SK-N-SH (cell line): ENCODE data around the gene LMOD3. TPM values are rescaled to one million over a fixed set of nuclear protein-coding genes. Genes with fewer than 3 reads are reported as not detected.
A peak's percentile ranks its signal among the peaks of the same experiment; 100 is the strongest.

Source experiments
- CTCF ChIA-PET: fragments of 300-600, 350-600 bp; formaldehyde crosslinking; extraction: SDS; loops from one replicate; lab custom pipeline; 2021; lab: Yijun Ruan, JAX
- POLR2A ChIA-PET: fragments of 350-600 bp; sonication (Branson Sonifier 250); formaldehyde crosslinking; extraction: SDS; loops from one replicate; lab custom pipeline; 2020; ENCODE audit warnings: antibody characterized with exemption, inconsistent platforms; lab: Yijun Ruan, JAX
- DNase-seq: peaks from one replicate; pipeline ENCODE4 v3.0.0; 2012
- H2AFZ ChIP-seq: fragments of 200-600 bp; sonication (generic); 2 replicates; pipeline ENCODE4 v1.8.1; 2016; ENCODE audit warnings: antibody characterized with exemption, mild to moderate bottlenecking, low read depth
- H3F3A ChIP-seq: fragments of 200-600 bp; sonication (generic); replicated peaks from 2 replicates; pipeline ENCODE3; 2016; ENCODE audit warnings: antibody characterized with exemption, mild to moderate bottlenecking; ENCODE audit not compliant: insufficient read depth
- H3K27ac ChIP-seq, 2 experiments: fragments of 200-500 bp in 1 of 2; fragments of 200-600 bp in 1 of 2; sonication (Bioruptor generic) in 1 of 2; sonication (generic), shearing (Covaris generic) in 1 of 2; 2 replicates each; pipeline versions ENCODE4 v1.5.1 to v1.6.1; 2014 to 2016; ENCODE audit warnings: low read depth in 2 of 2, inconsistent platforms in 1 of 2, low read length in 1 of 2, mild to moderate bottlenecking in 1 of 2, mixed read lengths in 1 of 2
- H3K27me3 ChIP-seq: fragments of 200-600 bp; sonication (generic), shearing (Covaris generic); 2 replicates; pipeline ENCODE4 v1.6.1; 2016; ENCODE audit warnings: mixed run types; ENCODE audit not compliant: insufficient read depth
- H3K36me3 ChIP-seq, 2 experiments: fragments of 200-500 bp in 1 of 2; fragments of 200-600 bp in 1 of 2; sonication (Bioruptor generic) in 1 of 2; sonication (generic) in 1 of 2; replicated peaks in 1 of 2; 2 replicates each; pipeline versions ENCODE3 to v1.5.1; 2014 to 2016; ENCODE audit warnings: low read length in 1 of 2, mild to moderate bottlenecking in 1 of 2; ENCODE audit not compliant: insufficient read depth in 2 of 2, control insufficient read depth in 1 of 2
- H3K4me1 ChIP-seq, 2 experiments: fragments of 200-500 bp in 1 of 2; fragments of 200-600 bp in 1 of 2; sonication (Bioruptor generic) in 1 of 2; sonication (generic), shearing (Covaris generic) in 1 of 2; 2 replicates each; pipeline versions ENCODE4 v1.5.1 to v1.6.1; 2014 to 2016; ENCODE audit warnings: low read depth in 1 of 2, low read length in 1 of 2, mixed run types in 1 of 2; ENCODE audit not compliant: insufficient read depth in 2 of 2, control insufficient read depth in 1 of 2
- H3K4me2 ChIP-seq: fragments of 200-600 bp; sonication (generic), shearing (Covaris generic); 2 replicates; pipeline ENCODE4 v1.6.1; 2017; ENCODE audit warnings: mixed run types
- H3K4me3 ChIP-seq, 2 experiments: fragments of 200-500 bp in 1 of 2; fragments of 200-600 bp in 1 of 2; sonication (Bioruptor generic) in 1 of 2; sonication (generic), shearing (Covaris generic) in 1 of 2; 2 replicates each; pipeline versions ENCODE4 v1.5.1 to v1.8.1; 2014 to 2016; ENCODE audit warnings: low read depth in 2 of 2, inconsistent platforms in 1 of 2, low read length in 1 of 2, mild to moderate bottlenecking in 1 of 2, mixed read lengths in 1 of 2, moderate library complexity in 1 of 2
- H3K79me2 ChIP-seq: fragments of 200-600 bp; sonication (generic); 2 replicates; pipeline ENCODE4 v1.8.1; 2017; ENCODE audit warnings: mild to moderate bottlenecking; ENCODE audit not compliant: insufficient read depth
- H3K9ac ChIP-seq: fragments of 200-600 bp; sonication (generic); 2 replicates; pipeline ENCODE4 v1.6.1; 2017; ENCODE audit warnings: mixed run types
- H3K9me2 ChIP-seq: fragments of 200-600 bp; sonication (generic); 2 replicates; pipeline ENCODE4 v1.6.1; 2017; ENCODE audit warnings: mixed run types
- H3K9me3 ChIP-seq: fragments of 200-600 bp; sonication (generic); 2 replicates; pipeline ENCODE4 v1.6.1; 2017; ENCODE audit warnings: mixed run types, mild to moderate bottlenecking, moderate library complexity
- H4K20me1 ChIP-seq: fragments of 200-600 bp; sonication (generic); 2 replicates; pipeline ENCODE4 v1.6.1; 2017; ENCODE audit warnings: mild to moderate bottlenecking, mixed run types; ENCODE audit not compliant: insufficient read depth
- CHD2 ChIP-seq: fragments of 150-350 bp; IDR thresholded peaks from 2 replicates; pipeline ENCODE4 v1.6.1; 2018; ENCODE audit warnings: low read length; ENCODE audit not compliant: partially characterized antibody
- ELF1 ChIP-seq: IDR thresholded peaks from 2 replicates; pipeline ENCODE4 v1.4.0; 2012
- GABPA ChIP-seq: IDR thresholded peaks from 2 replicates; pipeline ENCODE4 v1.4.0; 2012; ENCODE audit warnings: low read depth, mild to moderate bottlenecking
- GATA2 ChIP-seq: sonication (generic); formaldehyde crosslinking; IDR thresholded peaks from 2 replicates; pipeline ENCODE4 v1.5.0; 2020; ENCODE audit warnings: mild to moderate bottlenecking, missing genetic modification reagents
- JUND ChIP-seq: IDR thresholded peaks from 2 replicates; pipeline ENCODE4 v1.4.0; 2012
- MAX ChIP-seq: IDR thresholded peaks from 2 replicates; pipeline ENCODE4 v1.4.0; 2012; ENCODE audit warnings: low read depth
- NFIC ChIP-seq: IDR thresholded peaks from 2 replicates; pipeline ENCODE4 v1.4.0; 2012; ENCODE audit warnings: borderline replicate concordance
- NRF1 ChIP-seq: IDR thresholded peaks from 2 replicates; pipeline ENCODE4 v1.6.1; 2012; ENCODE audit warnings: low read depth, mild to moderate bottlenecking, low read length
- PBX3 ChIP-seq: IDR thresholded peaks from 2 replicates; pipeline ENCODE4; 2012
- RAD21 ChIP-seq: IDR thresholded peaks from 2 replicates; pipeline ENCODE4 v1.6.1; 2012; ENCODE audit warnings: mild to moderate bottlenecking, low read length
- RXRA ChIP-seq: IDR thresholded peaks from 2 replicates; pipeline ENCODE4 v1.4.0; 2012; ENCODE audit warnings: low read depth, mild to moderate bottlenecking, borderline replicate concordance
- SIN3A ChIP-seq: IDR thresholded peaks from 2 replicates; pipeline ENCODE4 v1.6.1; 2012; ENCODE audit warnings: low read depth, mild to moderate bottlenecking, low read length, moderate library complexity, borderline replicate concordance
- SMC3 ChIP-seq: IDR thresholded peaks from 2 replicates; pipeline ENCODE4 v1.6.1; 2012; ENCODE audit warnings: low read depth, low read length, improper control_type of control experiment
- TCF12 ChIP-seq: IDR thresholded peaks from 2 replicates; pipeline ENCODE4 v1.4.0; 2012
- USF1 ChIP-seq: IDR thresholded peaks from 2 replicates; pipeline ENCODE4 v1.4.0; 2012; ENCODE audit warnings: low read depth, borderline replicate concordance
- USF2 ChIP-seq: fragments of 150-350 bp; IDR thresholded peaks from 2 replicates; pipeline ENCODE4 v1.6.1; 2017; ENCODE audit warnings: antibody characterized with exemption, low read length, low read depth, borderline replicate concordance
- YY1 ChIP-seq: IDR thresholded peaks from 2 replicates; pipeline ENCODE4 v1.4.0; 2012; ENCODE audit warnings: low read depth, mild to moderate bottlenecking
- ZBTB33 ChIP-seq: IDR thresholded peaks from 2 replicates; pipeline ENCODE4 v1.4.0; 2012; ENCODE audit warnings: low read depth, borderline replicate concordance
- WGBS: methylation state at CpG from one replicate; pipeline ENCODE4 v1.1.6; 2017; ENCODE audit warnings: low lambda C conversion rate; 5-methylcytosine and 5-hydroxymethylcytosine counted together
- polyA plus RNA-seq, 3 experiments: library from polyadenylated mRNA; depleted of rRNA; stranded (reverse); fragments of >200 nt; gene quantifications; 2 replicates each; pipeline ENCODE4 v1.2.3, GENCODE V29; 2012

LMOD3 gene
- polyA plus RNA-seq, 1 of the 3 experiments (the other 2 are of a cell fraction) = not detected

- no peak for TF ChIP-seq GABPA
- TF ChIP-seq NFIC = peak; percentile 35; the same call in 1 of the 2 replicates
- peak; percentile 77 for TF ChIP-seq PBX3
- TF ChIP-seq USF1 = no peak
- no peak for TF ChIP-seq RAD21
- TF ChIP-seq NRF1 = no peak
- TF ChIP-seq MAX = 0 out of 2 replicates have a peak, but pooled peaks have one; percentile 46
- no peak for TF ChIP-seq GATA2 (CRISPR knock-in tag)
Measured at GRCh38 chr3:69082805-69083204, 39.6 kb downstream of the LMOD3 start (continued).

GRCh38 chr3:69082361-69082760, 40.0 kb downstream of the LMOD3 start:
- 21% methylated on average over 2 of the region's 2 CpGs for whole genome bisulfite sequencing
- H3K4me1 ChIP-seq = peaks cover 37 to 45% of the 10 kb centered on the region in 2 experiments
- DNase-seq = no peak
- H3K27ac ChIP-seq = peak overlapping the region; percentile 81 to 94; a peak in 3 of 4 replicates
- H3K36me3 ChIP-seq = no peaks in the 10 kb centered on the region
- H3K79me2 ChIP-seq = peaks cover 52% of the 10 kb centered on the region
- H3K27me3 ChIP-seq = no peaks in the 10 kb centered on the region
- no peaks in the 10 kb centered on the region for H3K9me3 ChIP-seq
- ChIA-PET POLR2A (no interaction called here), CTCF (interaction anchor here (1.7 kb wide), 1 partner anchor 38 kb away, joined by 3 read pairs; no protein-coding TSS in a partner anchor)
- H3K9me2 ChIP-seq = no peaks in the 10 kb centered on the region
- no peak for TF ChIP-seq TCF12
- no peak for TF ChIP-seq CHD2
- TF ChIP-seq PBX3 = no peak
- TF ChIP-seq YY1 = no peak
- TF ChIP-seq RXRA = no peak
- TF ChIP-seq RAD21 = no peak
- no peak for TF ChIP-seq USF2
- TF ChIP-seq SIN3A = no peak
- no peak for TF ChIP-seq SMC3
- no peak for TF ChIP-seq GATA2 (CRISPR knock-in tag)
- no peak for TF ChIP-seq ELF1
- TF ChIP-seq JUND = no peak
- TF ChIP-seq ZBTB33 = no peak
- TF ChIP-seq GABPA = no peak
- peak overlapping the region; percentile 86; the same call in 1 of the 2 replicates for H3K9ac ChIP-seq
- H3K4me3 ChIP-seq = no peak overlapping the region
- no peaks in the 10 kb centered on the region; the same call in 1 of the 2 replicates for H4K20me1 ChIP-seq
- H2AFZ ChIP-seq = peak overlapping the region; percentile 69; the same call in 1 of the 2 replicates
- peaks cover 43% of the 10 kb centered on the region for H3F3A ChIP-seq
- peak overlapping the region; percentile 72 for H3K4me2 ChIP-seq
